CD4-positive, alpha-beta T cell (primary cell): Measurements from ENCODE around the gene ZNF223. TPM values are rescaled to one million over a fixed set of nuclear protein-coding genes. Genes with fewer than 3 reads are reported as not detected.

ENCODE experiments used
- ATAC-seq: fragments of 200-7000 bp; cut with Tn5 transposase; one replicate; pipeline ENCODE4 v1.10.0; 2022; ENCODE audit warnings: mild to moderate bottlenecking; ENCODE audit not compliant: poor library complexity
- CTCF ChIA-PET: fragments of 350-600 bp; sonication (Branson Sonifier 250); formaldehyde crosslinking; loops from one replicate; lab custom pipeline; 2021; ENCODE audit warnings: antibody characterized with exemption, inconsistent platforms; lab: Charles Lee
- POLR2A ChIA-PET: fragments of 350-600 bp; sonication (Branson Sonifier 250); formaldehyde crosslinking; loops from one replicate; lab custom pipeline; 2021; ENCODE audit warnings: antibody characterized with exemption, inconsistent platforms; lab: Charles Lee
- DNase-seq, 14 experiments: peaks; one replicate each; pipeline ENCODE4 v3.0.0-alpha.2; 2013 to 2020; ENCODE audit warnings: mixed read lengths in 2 of 14
- H3K27ac ChIP-seq, 2 donors: one replicate each; pipeline versions ENCODE4 v1.5.1 to v1.7.0; 2013; ENCODE audit warnings: low read length in 2 of 2, low read depth in 1 of 2, mild to moderate bottlenecking in 1 of 2
- H3K27me3 ChIP-seq, 2 experiments: 1 replicate in 1 of 2; 2 replicates in 1 of 2; pipeline versions ENCODE4 v1.6.1 to v1.7.0; 2013; ENCODE audit warnings: low read length in 2 of 2, control low read depth in 1 of 2, mild to moderate bottlenecking in 1 of 2, moderate library complexity in 1 of 2; ENCODE audit not compliant: insufficient read depth in 2 of 2, control insufficient read depth in 1 of 2
- H3K36me3 ChIP-seq: one replicate; pipeline ENCODE4 v1.6.1; 2013; ENCODE audit warnings: low read length, control low read depth; ENCODE audit not compliant: insufficient read depth
- H3K4me1 ChIP-seq: one replicate; pipeline ENCODE4 v1.6.1; 2013; ENCODE audit warnings: low read length, control low read depth; ENCODE audit not compliant: insufficient read depth
- H3K4me3 ChIP-seq: one replicate; pipeline ENCODE4 v1.5.1; 2013; ENCODE audit warnings: mild to moderate bottlenecking, low read length, moderate library complexity
- H3K9me3 ChIP-seq, 2 experiments: 1 replicate in 1 of 2; 2 replicates in 1 of 2; pipeline versions ENCODE4 v1.6.1 to v1.7.0; 2013; ENCODE audit warnings: low read length in 2 of 2, mild to moderate bottlenecking in 2 of 2, control low read depth in 1 of 2, moderate library complexity in 1 of 2; ENCODE audit not compliant: control insufficient read depth in 1 of 2, insufficient read depth in 1 of 2
- H3K27ac Mint-ChIP-seq: one replicate; pipeline ENCODE4 v1.8.0; 2020; ENCODE audit warnings: mixed read lengths
- H3K27me3 Mint-ChIP-seq: one replicate; pipeline ENCODE4 v1.8.0; 2021; ENCODE audit warnings: mixed read lengths
- H3K36me3 Mint-ChIP-seq: one replicate; pipeline ENCODE4 v1.8.0; 2021; ENCODE audit warnings: low read depth, mixed read lengths
- H3K4me1 Mint-ChIP-seq: one replicate; pipeline ENCODE4 v1.8.0; 2021; ENCODE audit warnings: low read depth, mixed read lengths
- H3K4me3 Mint-ChIP-seq: one replicate; pipeline ENCODE4 v1.8.0; 2020; ENCODE audit warnings: mild to moderate bottlenecking, mixed read lengths
- H3K9me3 Mint-ChIP-seq: one replicate; pipeline ENCODE4 v1.8.0; 2020; ENCODE audit warnings: mixed read lengths
- CTCF ChIP-seq: fragments of 200-600 bp; IDR thresholded peaks from one replicate; pipeline ENCODE4 v1.8.0; 2022; ENCODE audit warnings: antibody characterized with exemption, mild to moderate bottlenecking
- intact Hi-C, 2 experiments: fragments of 100-400 bp; cut with DNase I in 1 of 2; cut with micrococcal nuclease in 1 of 2; formaldehyde crosslinking; loops; one replicate each; pipeline versions ENCODE4 v1.15.1 to v1.9.0; 2023 to 2025; cut with DNase I, micrococcal nuclease
- total RNA-seq, 174 experiments: library from RNA in 2 of 174; stranded (reverse) in 2 of 174; gene quantifications; one replicate each; pipeline ENCODE4 v1.2.3 and lab custom pipeline; 2021 to 2026

Gene ZNF223
- total RNA-seq, 2 experiments from 2014 or later: 0.67 to 1.1 TPM

DNA sequence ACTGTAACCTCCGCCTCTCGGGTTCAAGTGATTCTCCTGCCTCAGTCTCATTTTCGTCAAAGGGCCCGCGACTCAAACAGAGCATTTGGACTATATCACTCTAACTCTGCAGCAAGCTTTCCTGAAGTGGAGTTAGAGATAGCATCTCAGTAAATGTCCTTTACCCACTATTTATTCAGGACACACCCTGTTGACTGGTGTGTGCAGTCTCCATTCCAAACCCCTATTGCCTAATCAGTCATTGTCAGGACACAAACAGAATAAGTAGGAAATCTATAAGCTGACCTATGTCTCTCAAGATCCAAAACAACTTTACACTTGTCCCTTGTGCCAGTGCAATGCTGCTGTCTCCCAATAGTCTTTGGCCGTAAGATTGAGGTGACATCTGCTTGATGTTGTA lies 25.2 kb upstream of the ZNF223 start:
- ChIA-PET CTCF (no interaction called here), POLR2A (no interaction called here)
- H3K27me3 Mint-ChIP-seq: peaks cover 3% of the 10 kb centered on the region
- no peak for TF ChIP-seq CTCF
- H3K36me3 Mint-ChIP-seq: peaks cover 77% of the 10 kb centered on the region
- intact Hi-C loops: loop anchor here in 1 of 2 experiments (2.0 kb wide), 1 partner anchor 24 kb away; no protein-coding TSS in a partner anchor
- ATAC-seq (no peak), DNase-seq (no peak)
- H3K4me1 Mint-ChIP-seq: peaks cover 30% of the 10 kb centered on the region
- Histone ChIP-seq H3K4me1 (peaks cover 14% of the 10 kb centered on the region), H3K36me3 (peaks cover 49% of the 10 kb centered on the region), H3K4me3 (no peak overlapping the region), H3K9me3 (peaks cover 8 to 35% of the 10 kb centered on the region in 2 experiments), H3K27me3 (no peaks in the 10 kb centered on the region), H3K27ac (no peak overlapping the region)
- H3K4me3 Mint-ChIP-seq: peak overlapping the region; percentile 56
- H3K9me3 Mint-ChIP-seq: peaks cover 29% of the 10 kb centered on the region
- no peak overlapping the region for H3K27ac Mint-ChIP-seq

DNA sequence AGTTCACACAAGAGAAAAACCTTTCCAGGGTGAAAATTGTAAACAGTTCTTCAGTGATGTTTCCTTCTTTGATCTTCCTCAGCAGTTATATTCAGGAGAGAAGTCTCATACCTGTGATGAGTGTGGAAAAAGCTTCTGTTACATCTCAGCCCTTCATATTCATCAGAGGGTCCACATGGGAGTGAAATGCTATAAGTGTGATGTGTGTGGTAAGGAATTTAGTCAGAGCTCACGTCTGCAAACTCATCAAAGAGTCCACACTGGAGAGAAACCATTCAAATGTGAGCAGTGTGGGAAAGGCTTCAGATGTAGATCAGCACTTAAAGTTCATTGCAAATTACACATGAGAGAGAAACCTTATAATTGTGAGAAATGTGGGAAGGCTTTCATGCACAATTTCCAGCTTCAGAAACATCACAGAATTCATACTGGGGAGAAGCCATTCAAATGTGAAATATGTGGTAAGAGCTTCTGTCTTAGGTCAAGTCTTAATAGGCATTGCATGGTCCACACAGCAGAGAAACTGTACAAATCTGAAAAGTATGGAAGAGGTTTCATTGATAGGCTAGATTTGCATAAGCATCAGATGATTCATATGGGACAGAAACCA lies 19.7 kb upstream of the ZNF223 start:
- no peak for ATAC-seq
- no peaks in the 10 kb centered on the region for H3K4me1 ChIP-seq
- peaks cover 10% of the 10 kb centered on the region for H3K4me1 Mint-ChIP-seq
- no peak overlapping the region for H3K27ac ChIP-seq
- no peaks in the 10 kb centered on the region for H3K27me3 Mint-ChIP-seq
- peaks cover 39 to 88% of the 10 kb centered on the region in 2 experiments for H3K9me3 ChIP-seq
- CTCF ChIA-PET: no interaction called here
- H3K27ac Mint-ChIP-seq: no peak overlapping the region
- H3K4me3 ChIP-seq: no peak overlapping the region
- no peaks in the 10 kb centered on the region for H3K27me3 ChIP-seq
- POLR2A ChIA-PET: no interaction called here
- TF ChIP-seq CTCF: no peak
- no peak overlapping the region for H3K4me3 Mint-ChIP-seq
- H3K9me3 Mint-ChIP-seq: peaks cover 24% of the 10 kb centered on the region
- H3K36me3 Mint-ChIP-seq: peaks cover 84% of the 10 kb centered on the region
- DNase-seq: no peak
- intact Hi-C loops: no loop called here
- H3K36me3 ChIP-seq: peaks cover 51% of the 10 kb centered on the region

DNA sequence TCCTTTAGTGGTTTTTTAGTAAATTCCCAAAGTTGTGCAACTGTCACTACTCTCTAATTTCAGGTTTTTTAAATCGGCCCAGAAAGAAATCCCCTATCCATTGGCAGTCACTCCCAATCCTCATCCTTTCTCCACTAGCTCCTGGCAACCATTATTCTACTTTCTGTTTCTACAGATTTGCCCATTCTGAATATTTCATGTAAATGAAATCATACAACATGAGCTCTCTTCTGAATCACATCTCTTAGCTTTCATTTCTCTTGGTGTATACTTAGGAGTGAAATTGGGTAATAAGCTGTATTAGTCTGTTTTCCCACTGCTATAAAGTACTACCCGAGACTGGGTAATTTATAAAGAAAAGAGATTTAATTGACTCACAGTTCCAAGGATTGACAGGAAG lies 9.7 kb upstream of the ZNF223 start:
- TF ChIP-seq CTCF: no peak
- ATAC-seq: no peak
- Histone ChIP-seq H3K36me3 (no peaks in the 10 kb centered on the region), H3K27me3 (peaks cover 0 to 6% of the 10 kb centered on the region in 2 experiments), H3K27ac (no peak overlapping the region), H3K9me3 (peaks cover 9 to 21% of the 10 kb centered on the region in 2 experiments), H3K4me1 (no peaks in the 10 kb centered on the region), H3K4me3 (no peak overlapping the region)
- peaks cover 21% of the 10 kb centered on the region for H3K36me3 Mint-ChIP-seq
- no peak for DNase-seq
- no peak overlapping the region for H3K27ac Mint-ChIP-seq
- peaks cover 35% of the 10 kb centered on the region for H3K27me3 Mint-ChIP-seq
- peaks cover 35% of the 10 kb centered on the region for H3K9me3 Mint-ChIP-seq
- H3K4me1 Mint-ChIP-seq: no peaks in the 10 kb centered on the region
- ChIA-PET POLR2A (no interaction called here), CTCF (no interaction called here)
- intact Hi-C loops: no loop called here
- H3K4me3 Mint-ChIP-seq: no peak overlapping the region
